AG04449 (cell line): ENCODE results near the gene RPH3AL.
"Not testable (repeated sequence)": the region's sequence is repeated elsewhere in the genome, so short reads cannot be mapped to it uniquely, and the experiment has no call there.

Experiments used
- CTCF ChIA-PET: fragments of 350-600 bp; formaldehyde crosslinking; extraction: SDS; loops from one replicate; lab custom pipeline; 2021; ENCODE audit warnings: antibody characterized with exemption; lab: Yijun Ruan, JAX
- POLR2A ChIA-PET: fragments of 400-600, 350-600 bp; formaldehyde crosslinking; extraction: SDS; loops from one replicate; lab custom pipeline; 2020; ENCODE audit warnings: antibody characterized with exemption, inconsistent platforms; lab: Yijun Ruan, JAX
- DNase-seq: peaks from one replicate; pipeline ENCODE4 v3.0.0-alpha.2; 2010; ENCODE audit warnings: low read depth, low spot score
- H3K4me3 ChIP-seq: 2 replicates; pipeline ENCODE4 v1.5.1; 2011; ENCODE audit warnings: low read depth, mild to moderate bottlenecking, control low read depth, low read length
- TF ChIP-seq, protein P1 (sequence below): IDR thresholded peaks from one replicate; pipeline ENCODE4 v1.5.1; 2011; ENCODE audit warnings: mild to moderate bottlenecking, moderate library complexity, low read length, control low read depth, inconsistent platforms; ENCODE audit not compliant: insufficient read depth; ENCODE audit errors: missing control alignments

Gene RPH3AL

DNA sequence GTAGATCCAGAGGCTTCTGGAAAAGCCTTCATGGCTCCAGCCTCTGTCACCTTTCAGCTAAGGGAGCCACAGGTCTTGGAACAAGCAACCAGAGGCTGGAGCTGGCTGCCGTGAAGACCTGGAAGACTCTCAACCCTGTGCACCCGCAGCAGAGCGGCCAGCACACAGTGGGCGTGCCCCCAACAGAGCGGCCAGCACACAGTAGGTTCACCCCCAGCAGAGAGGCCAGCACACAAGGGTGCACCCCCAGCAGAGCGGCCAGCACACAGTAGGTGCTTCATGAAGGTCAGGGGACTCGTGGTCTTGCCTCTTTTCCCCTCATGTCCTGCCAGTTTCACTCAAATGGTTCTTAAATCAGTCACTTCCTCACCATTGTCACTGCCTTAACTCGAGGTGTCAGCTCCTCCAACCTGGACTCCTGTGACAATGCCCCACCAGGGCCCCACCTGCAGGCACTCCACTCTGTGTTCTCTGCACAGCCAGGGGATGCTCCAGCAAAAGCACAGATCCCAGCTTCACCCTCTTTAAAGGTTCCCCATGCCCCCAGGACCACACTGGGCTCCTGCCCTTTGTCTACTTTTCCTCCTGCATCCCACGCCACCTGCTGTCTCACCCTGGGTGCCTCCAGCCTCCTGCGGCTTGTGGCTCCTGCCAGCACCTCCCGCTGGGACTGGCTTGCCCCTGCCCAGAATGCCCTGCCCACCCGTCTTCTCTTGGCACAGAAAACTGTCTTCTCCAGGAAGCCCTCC, 128.7 kb downstream of the RPH3AL start:
- ChIA-PET CTCF (no interaction called here), POLR2A (no interaction called here)
- no peak for DNase-seq
- no peak overlapping the region for H3K4me3 ChIP-seq
- TF ChIP-seq, protein P1, sequence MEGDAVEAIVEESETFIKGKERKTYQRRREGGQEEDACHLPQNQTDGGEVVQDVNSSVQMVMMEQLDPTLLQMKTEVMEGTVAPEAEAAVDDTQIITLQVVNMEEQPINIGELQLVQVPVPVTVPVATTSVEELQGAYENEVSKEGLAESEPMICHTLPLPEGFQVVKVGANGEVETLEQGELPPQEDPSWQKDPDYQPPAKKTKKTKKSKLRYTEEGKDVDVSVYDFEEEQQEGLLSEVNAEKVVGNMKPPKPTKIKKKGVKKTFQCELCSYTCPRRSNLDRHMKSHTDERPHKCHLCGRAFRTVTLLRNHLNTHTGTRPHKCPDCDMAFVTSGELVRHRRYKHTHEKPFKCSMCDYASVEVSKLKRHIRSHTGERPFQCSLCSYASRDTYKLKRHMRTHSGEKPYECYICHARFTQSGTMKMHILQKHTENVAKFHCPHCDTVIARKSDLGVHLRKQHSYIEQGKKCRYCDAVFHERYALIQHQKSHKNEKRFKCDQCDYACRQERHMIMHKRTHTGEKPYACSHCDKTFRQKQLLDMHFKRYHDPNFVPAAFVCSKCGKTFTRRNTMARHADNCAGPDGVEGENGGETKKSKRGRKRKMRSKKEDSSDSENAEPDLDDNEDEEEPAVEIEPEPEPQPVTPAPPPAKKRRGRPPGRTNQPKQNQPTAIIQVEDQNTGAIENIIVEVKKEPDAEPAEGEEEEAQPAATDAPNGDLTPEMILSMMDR = no peak

DNA sequence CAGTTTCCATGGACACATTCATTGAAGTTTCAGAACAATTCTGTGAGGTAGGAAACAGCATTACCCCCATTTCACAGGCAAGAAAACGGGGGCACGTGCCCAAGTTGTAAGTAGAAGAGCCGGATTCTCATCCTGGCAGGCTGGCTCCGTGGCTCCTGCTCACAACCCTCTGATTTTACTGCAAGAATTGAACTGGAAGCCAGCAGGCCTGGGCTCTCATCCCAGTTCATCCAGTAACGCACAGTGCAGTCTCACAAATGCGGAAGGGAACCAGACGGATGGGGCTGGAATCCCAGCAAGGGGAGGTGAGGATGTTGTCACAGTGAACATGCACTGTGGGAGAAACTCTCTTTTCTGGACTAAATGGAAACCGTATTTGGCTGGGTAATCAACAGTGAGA, 130.4 kb downstream of the RPH3AL start:
- TF ChIP-seq, protein P1 = no peak
- no peak for DNase-seq
- POLR2A ChIA-PET = no interaction called here
- CTCF ChIA-PET = no interaction called here
- H3K4me3 ChIP-seq = no peak overlapping the region

DNA sequence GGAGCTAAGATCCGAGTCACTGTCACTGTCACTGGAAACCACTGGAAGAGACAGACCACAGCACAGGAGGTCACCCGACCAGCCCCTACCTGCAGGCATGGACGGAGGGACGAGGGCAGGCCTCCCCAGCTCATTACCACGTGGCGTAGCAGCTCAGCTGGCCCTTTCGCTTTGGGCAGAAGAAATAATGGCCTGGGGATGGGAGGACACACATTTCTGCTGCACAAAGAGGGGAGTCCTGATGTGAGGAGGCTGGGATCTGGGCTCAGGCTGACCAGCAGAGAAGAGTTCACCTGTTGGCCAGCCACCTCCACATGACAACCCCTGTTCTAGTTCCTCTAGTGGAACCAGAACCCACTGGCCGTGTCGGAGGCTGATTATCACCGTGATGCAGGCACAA, 132.9 kb downstream of the RPH3AL start:
- no peak for DNase-seq
- TF ChIP-seq, protein P1 = no peak
- POLR2A ChIA-PET = no interaction called here
- H3K4me3 ChIP-seq = no peak overlapping the region
- CTCF ChIA-PET = no interaction called here

DNA sequence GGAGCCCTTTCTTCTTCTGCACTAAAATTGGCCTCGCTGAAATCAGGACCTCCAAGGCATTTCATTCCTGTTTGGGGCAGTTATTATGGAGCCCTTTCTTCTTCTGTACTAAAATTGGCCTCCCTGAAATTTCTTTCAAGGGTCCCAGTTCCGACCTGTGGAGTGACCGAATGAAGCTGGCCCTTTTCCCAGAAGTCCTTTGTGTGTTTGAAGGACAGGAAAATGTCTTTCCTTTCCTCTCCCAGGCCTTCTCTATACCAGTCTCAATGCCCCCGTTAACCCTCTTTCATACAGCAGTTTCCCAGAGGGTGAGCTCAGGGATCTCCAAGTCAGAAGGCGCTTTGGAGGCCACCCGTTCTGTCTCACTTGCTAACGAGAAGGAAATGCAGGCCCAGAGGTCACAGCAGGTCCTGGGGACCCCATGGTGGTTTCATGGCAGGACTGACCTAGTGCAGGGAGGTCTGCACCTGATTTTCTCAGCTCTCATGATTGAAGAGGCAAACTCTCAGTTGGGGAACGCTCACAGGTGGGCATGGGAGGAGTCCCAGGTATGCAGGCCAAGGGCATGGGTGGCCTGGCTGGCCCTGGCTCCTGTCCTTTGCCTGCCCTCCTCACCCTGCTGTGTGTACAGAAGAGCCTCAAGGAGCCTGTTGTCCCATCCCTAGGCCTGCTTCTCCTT, 134.0 kb downstream of the RPH3AL start:
- POLR2A ChIA-PET = no interaction called here
- TF ChIP-seq, protein P1 = no peak
- CTCF ChIA-PET = no interaction called here
- H3K4me3 ChIP-seq = no peak overlapping the region
- no peak for DNase-seq

GRCh38 chr17:216625-217024, 136.0 kb downstream of the RPH3AL start:
- POLR2A ChIA-PET = no interaction called here
- DNase-seq = no peak
- H3K4me3 ChIP-seq = no peak overlapping the region
- TF ChIP-seq, protein P1 = no peak
- CTCF ChIA-PET = no interaction called here

GRCh38 chr17:215563-216478, 136.8 kb downstream of the RPH3AL start:
- H3K4me3 ChIP-seq, POLR2A ChIA-PET, CTCF ChIA-PET, DNase-seq: not testable (repeated sequence)
